ENCODE measurements around the gene DPP6. TPM values are rescaled to one million over a fixed set of nuclear protein-coding genes. Genes with fewer than 3 reads are reported as not detected.

Gene DPP6
- total and polyA plus RNA-seq, 11 donors: 0.05 to 2.9 (median 0.11) TPM; not detected in 3

DNA sequence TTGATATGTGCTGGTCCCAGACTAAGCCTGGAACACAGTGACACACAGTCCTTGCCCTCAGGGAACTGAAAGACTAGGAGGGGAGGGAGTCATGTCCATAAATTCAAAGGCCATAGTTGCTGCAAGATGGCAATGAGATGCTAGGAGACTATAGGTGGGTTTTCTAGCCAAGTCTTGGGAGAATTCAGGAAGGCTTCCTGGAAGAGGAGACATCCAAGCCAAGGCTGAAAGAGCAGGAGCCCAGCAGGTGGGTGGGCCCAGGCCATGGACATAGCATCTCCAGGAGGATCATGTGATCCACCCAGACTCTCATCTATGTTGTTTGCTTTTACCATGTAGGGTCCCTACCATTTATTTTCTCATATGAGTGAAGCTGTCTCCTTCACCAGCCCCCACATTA, 335.1 kb downstream of the DPP6 start:
- no peak overlapping the region for H3K4me3 ChIP-seq
- intact Hi-C loops (cut with DNase I): no loop called here
- TF ChIP-seq, protein P1, sequence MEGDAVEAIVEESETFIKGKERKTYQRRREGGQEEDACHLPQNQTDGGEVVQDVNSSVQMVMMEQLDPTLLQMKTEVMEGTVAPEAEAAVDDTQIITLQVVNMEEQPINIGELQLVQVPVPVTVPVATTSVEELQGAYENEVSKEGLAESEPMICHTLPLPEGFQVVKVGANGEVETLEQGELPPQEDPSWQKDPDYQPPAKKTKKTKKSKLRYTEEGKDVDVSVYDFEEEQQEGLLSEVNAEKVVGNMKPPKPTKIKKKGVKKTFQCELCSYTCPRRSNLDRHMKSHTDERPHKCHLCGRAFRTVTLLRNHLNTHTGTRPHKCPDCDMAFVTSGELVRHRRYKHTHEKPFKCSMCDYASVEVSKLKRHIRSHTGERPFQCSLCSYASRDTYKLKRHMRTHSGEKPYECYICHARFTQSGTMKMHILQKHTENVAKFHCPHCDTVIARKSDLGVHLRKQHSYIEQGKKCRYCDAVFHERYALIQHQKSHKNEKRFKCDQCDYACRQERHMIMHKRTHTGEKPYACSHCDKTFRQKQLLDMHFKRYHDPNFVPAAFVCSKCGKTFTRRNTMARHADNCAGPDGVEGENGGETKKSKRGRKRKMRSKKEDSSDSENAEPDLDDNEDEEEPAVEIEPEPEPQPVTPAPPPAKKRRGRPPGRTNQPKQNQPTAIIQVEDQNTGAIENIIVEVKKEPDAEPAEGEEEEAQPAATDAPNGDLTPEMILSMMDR (IDR thresholded peaks at IDR 0.05): no peak
- TF ChIP-seq POLR2A (IDR thresholded peaks at IDR 0.05): no peak
- no peak overlapping the region for H3K27ac ChIP-seq
- DNase-seq (no peak), ATAC-seq (no peak)
- no peaks in the 10 kb centered on the region for H3K4me1 ChIP-seq
- H3K27me3 ChIP-seq: no peaks in the 10 kb centered on the region
- H3K9me3 ChIP-seq: peaks cover 0 to 6% (median 0%) of the 10 kb centered on the region in 12 donors
- no peaks in the 10 kb centered on the region for H3K36me3 ChIP-seq

DNA sequence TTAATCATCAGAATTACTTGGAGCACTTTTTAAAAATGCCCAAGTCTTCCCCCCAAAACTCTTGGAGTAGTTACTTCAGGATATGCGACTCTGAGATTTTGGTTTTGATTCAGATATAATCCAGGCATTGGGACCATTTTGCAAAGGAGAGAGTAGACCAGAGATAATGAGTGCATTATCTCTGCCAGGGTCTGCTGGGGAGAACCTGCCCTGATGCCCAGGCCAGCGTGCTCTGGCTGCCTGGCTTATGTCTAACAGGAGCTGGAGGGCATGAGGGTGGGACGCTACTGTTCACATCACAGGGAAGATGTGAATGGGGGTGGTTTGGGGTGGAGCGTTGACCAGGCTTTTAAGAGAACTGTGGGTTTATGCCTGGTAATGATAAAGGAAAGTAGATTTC, 336.2 kb downstream of the DPP6 start:
- Histone ChIP-seq H3K4me1 (no peaks in the 10 kb centered on the region), H3K27ac (no peak overlapping the region), H3K4me3 (no peak overlapping the region), H3K27me3 (no peaks in the 10 kb centered on the region), H3K36me3 (no peaks in the 10 kb centered on the region), H3K9me3 (peaks cover 0 to 2% (median 0%) of the 10 kb centered on the region in 12 donors)
- WGBS, 4 donors: 55 to 63% (median 60%) methylated on average over 4 of the region's 4 CpGs
- intact Hi-C loops (cut with DNase I): no loop called here
- DNase-seq (no peak), ATAC-seq (no peak)
- TF ChIP-seq, protein P1 (IDR thresholded peaks at IDR 0.05): no peak
- no peak for TF ChIP-seq POLR2A (IDR thresholded peaks at IDR 0.05)

DNA sequence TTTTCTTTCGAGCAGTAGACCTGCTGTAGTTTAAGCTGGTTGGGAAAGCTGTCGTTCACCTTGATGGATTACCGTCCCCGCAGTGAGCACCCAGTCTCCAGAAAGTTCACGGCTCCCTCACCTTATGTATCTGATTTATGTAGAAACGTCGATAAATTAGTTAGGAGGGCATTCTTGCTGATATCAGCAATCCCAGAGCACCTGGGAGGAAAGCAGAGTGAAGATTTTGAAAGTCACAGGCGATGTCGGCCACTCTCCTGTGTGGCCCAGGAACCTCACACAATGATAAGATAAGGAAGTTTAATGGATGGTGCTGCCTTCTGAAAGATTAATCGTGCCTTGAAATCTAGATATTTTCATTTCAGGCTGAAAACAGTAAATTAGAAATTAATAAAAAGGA, 336.8 kb downstream of the DPP6 start:
- Histone ChIP-seq H3K4me3 (no peak overlapping the region), H3K4me1 (no peaks in the 10 kb centered on the region), H3K9me3 (peaks cover 0 to 2% (median 0%) of the 10 kb centered on the region in 12 donors), H3K27ac (no peak overlapping the region), H3K36me3 (no peaks in the 10 kb centered on the region), H3K27me3 (no peaks in the 10 kb centered on the region)
- no peak for ATAC-seq
- intact Hi-C loops (cut with DNase I): no loop called here
- no peak for DNase-seq
- TF ChIP-seq, protein P1 (IDR thresholded peaks at IDR 0.05): no peak
- TF ChIP-seq POLR2A (IDR thresholded peaks at IDR 0.05): no peak
- 25 to 38% (median 38%) methylated on average over 10 of the region's 10 CpGs for WGBS, 4 donors

DNA sequence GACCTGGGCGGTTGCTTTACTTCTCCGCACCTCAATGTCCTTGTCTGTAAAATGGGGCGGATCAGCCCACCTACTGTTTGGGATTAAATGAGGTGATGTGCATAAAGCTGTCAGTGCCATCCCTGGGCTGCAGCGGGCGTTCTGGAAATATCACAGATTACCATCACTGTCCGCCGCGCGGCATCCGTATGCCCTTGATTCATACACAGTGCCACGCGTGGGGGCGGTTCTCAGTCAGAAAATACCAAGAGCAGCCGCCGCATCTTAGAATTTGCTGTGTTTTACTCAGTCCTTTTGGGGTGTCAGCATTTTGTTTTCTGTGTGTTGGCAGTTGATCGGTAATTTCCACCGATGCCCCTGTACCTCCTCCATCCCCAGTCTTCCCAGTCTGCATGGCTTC, 338.8 kb downstream of the DPP6 start:
- Histone ChIP-seq H3K27ac (no peak overlapping the region), H3K36me3 (no peaks in the 10 kb centered on the region), H3K9me3 (peaks cover 0 to 13% (median 0%) of the 10 kb centered on the region in 12 donors), H3K27me3 (no peaks in the 10 kb centered on the region), H3K4me1 (no peaks in the 10 kb centered on the region), H3K4me3 (no peak overlapping the region)
- intact Hi-C loops (cut with DNase I): no loop called here
- DNase-seq (no peak), ATAC-seq (no peak)
- 93 to 96% (median 95%) methylated on average over 17 of the region's 17 CpGs for WGBS, 4 donors
- TF ChIP-seq, protein P1 (IDR thresholded peaks at IDR 0.05): no peak
- TF ChIP-seq POLR2A (IDR thresholded peaks at IDR 0.05): no peak

All from heart left ventricle (tissue), 16 donors.